ENCODE results near the gene C7orf57.

- TF ChIP-seq CTCF (IDR thresholded peaks at IDR 0.05) = no peak
- no peak for TF ChIP-seq POLR2AphosphoS5 (IDR thresholded peaks at IDR 0.05)
- no peak for TF ChIP-seq POLR2A (IDR thresholded peaks at IDR 0.05)
Measured at GRCh38 chr7:48098846-48099245, 63.5 kb downstream of the C7orf57 start.
